Measurements from ENCODE around the gene ADAM12.
"Not testable (repeated sequence)": the region's sequence is repeated elsewhere in the genome, so short reads cannot be mapped to it uniquely, and the experiment has no call there.

The ADAM12 gene

DNA sequence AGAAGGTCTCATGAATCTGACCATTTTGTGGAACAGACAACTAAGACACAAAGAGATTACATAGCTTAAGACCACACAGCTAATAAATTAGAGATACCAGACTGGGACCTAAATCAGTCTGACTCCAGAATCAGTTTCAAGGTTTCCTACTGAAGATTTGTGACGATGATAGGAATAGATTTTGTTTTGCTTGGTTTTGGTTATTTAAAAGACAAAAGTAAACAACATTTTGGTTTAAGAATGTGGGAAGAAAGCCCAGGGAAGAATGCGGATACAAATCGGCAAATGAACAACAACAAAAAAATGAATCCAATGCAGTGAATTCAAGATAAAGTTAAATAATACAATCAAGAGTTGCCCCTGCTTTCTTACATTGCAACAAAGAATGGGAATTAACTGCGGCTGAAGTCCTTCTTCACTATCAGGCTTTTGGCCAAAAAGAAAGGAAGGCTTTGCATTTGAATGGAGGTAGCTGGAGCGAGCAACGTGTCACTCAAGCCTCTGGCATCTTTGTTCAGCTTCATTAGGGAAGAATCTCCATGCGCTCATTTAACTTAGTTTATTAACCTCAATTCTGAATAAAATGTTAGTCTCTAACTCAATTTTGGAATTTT is 210.8 kb downstream of the ADAM12 start:
- DNase-seq (ENCODE audit: low spot score): no peak

DNA sequence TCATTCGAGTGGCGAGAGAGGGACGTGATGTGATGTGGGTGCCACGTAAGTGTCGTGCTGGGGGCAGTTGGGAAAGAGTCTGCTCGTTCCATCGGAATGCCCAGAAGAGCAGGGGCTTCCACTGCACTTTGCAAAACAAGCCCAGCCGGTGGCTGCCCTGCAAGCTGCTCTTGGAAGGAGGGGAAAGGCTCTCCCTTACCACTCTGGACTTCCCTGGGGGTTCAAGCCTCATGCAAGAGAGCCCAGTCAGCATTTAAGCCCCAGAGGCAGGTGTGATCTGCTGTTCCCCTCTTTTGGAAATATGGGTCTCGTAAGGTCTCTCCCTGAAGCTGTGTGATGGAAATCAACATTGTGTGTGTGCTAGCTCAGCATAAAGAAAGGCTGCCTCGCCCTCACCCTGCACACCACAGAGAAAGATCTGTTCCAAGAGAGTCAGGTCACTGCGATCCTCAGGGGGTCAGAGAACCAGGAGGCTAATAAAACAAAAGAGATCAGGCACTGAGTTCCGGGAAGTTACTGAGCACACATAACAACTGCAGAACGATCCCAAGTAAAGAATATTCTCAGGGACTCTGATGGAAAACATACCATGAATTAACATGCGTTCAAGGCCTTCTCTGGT is 212.5 kb downstream of the ADAM12 start:
- no peak for DNase-seq (ENCODE audit: low spot score)

DNA sequence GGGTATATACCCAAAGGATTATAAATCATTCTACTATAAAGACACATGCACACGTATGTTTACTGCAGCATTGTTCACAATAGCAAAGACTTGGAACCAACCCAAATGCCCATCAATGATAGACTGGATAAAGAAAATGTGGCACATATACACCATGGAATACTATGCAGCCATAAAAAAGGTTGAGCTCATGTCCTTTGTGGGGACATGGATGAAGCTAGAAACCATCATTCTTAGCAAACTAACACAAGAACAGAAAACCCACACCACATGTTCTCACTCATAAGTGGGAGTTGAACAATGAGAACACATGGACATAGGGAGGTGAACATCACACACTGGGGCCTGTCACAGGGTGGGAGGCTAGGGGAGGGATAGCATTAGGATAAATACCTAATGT is 215.5 kb downstream of the ADAM12 start:
- not testable (repeated sequence) for DNase-seq (ENCODE audit: low spot score)

DNA sequence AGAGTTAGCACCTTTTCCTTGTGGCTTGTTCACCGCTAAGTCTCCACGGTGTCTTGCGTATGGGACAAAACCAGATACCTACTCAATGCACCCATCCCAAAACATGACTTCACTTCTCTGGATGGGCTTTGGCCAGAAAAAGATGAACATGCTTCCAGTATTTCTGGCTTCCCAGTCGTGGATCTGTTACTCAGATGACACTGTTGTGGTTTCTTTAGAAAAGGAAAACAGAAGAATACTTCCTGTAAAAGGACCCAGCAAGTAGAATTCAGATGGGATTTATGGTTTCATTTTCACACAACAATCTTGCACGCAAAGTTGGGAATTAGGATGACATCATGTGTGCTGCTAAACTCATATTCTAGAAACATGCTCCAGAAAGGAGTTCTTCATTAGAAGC is 216.7 kb downstream of the ADAM12 start:
- DNase-seq (ENCODE audit: low spot score): no peak

DNA sequence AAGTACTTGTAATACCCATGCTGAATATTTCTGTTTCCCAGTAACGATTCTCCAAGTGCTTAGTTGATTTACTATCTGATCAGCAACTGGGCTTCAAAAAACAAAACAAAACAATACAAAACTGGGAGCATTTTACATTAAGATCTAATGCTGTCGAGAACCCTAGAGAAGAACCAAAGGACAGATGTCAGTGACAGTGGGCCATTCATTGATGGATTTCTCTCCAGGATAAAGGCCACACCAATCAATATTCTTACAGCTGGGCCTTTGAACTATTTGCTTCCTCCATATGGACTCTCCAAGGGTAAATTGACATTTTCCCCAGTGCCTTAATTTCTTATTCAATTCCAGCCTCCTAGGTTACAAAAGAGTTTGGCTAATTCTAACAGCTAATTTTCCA is 217.5 kb downstream of the ADAM12 start:
- DNase-seq (ENCODE audit: low spot score): no peak

DNA sequence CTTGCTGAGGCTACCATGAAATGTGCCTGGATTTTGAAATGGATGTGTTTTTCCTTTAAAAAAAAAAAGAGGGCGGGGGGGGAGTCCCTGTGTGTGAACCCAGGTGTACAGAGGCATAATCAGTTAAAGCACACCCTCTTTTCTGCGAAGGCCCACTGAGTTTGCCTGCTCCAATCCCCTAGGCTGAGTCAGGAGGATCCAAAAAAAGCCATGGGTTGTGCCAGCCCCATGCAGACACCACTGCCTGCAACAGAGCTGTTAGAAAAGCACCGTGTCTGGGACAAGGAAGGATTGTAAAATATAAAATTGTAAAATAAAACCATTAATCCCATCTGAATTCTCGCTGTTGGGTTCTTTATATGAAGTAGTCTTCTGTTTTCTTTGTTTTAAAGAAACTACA is 217.9 kb downstream of the ADAM12 start:
- no peak for DNase-seq (ENCODE audit: low spot score)

DNA sequence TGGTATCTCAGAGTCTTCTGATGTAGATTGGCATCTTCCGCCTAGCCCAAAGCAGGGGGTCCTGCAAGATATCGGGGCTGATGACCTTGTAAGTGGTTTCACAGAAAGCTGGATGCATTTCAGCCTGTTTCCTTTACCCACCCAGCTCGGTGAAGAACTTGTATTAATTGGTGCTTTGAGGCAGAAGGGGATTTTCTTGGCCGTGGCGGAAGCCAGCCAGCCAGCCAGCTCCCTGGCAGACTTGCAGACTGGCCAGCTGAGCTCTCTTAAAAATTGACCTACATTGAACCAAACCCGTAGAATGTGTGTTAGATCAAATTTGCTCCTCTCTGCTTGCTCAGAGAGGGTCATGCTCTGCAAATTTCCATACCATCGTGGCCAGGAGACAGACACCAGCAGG is 218.4 kb downstream of the ADAM12 start:
- DNase-seq (ENCODE audit: low spot score): no peak

DNA sequence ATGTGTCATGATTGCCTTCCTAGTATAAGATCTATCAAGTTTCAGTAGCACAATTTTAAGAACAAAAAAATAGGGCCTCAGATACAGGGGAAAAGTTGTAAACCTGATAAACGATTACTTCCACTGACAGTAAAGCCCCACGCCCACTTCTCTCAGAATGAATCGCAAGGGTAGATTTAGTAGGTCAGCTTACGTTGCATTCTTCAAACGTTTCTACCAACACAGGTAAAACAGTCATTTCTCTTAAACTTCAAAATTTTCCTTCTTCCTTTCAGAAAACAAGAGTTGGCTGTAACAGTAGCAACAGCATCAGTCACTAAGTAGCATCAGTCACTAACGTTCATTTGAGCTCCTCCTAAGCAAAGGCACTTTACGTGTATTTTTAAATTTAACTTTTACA is 221.5 kb downstream of the ADAM12 start:
- DNase-seq (ENCODE audit: low spot score): no peak

DNA sequence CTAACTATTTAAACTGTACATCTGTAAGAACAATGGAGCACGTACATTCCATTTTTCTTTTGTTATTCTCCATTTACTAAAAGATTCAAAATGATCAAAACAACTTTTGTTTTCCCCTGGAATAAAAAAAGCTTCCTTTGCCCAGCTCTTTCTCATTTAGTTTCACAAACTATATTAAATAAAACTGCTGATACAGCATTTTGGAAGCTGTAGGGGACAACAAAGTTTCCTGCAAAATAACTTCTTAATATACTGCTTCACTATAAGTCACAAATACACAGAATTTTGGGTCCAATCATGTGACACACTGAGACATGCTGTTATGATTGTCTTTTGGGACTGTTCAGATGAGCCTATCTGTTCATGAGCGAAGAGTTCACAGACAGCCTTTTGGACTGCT is 222.4 kb downstream of the ADAM12 start:
- no peak for DNase-seq (ENCODE audit: low spot score)

DNA sequence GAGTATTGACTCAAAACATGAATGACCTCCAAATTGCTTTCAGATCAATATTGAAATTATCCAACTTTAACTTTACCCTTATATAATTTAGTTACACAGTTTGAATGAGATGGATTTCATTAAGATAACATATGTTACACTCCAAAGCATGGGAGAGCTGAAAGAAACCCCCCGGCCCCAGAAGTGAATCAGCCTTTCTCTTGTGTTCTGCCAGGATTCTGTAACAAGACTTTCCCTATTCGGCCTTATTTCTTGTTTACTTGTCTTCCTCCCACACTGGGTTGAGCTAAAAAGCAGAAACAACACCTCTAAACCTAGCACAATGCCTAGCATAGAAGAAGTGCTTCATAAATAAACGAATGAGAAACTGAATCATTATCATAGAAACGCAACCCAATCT is 224.8 kb downstream of the ADAM12 start:
- DNase-seq (ENCODE audit: low spot score): no peak

DNA sequence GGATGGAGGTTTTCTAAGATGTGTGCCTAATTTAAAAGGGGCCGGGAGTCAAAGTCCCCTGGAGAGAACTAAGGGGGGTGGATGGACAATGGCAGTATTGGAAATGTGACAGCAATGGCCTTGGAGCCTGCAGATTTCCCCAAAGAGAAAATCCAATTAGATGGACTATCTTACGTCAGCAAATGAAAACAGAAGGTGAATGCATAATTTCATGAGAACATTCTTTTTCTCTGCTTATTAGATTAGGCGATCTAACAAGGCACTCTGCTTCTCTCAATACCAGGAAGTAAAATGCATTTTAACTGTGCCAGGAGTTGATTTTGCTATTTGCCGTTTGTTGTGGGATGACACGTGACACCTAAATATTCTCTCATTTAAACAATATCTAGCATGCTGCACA is 226.6 kb downstream of the ADAM12 start:
- no peak for DNase-seq (ENCODE audit: low spot score)

DNA sequence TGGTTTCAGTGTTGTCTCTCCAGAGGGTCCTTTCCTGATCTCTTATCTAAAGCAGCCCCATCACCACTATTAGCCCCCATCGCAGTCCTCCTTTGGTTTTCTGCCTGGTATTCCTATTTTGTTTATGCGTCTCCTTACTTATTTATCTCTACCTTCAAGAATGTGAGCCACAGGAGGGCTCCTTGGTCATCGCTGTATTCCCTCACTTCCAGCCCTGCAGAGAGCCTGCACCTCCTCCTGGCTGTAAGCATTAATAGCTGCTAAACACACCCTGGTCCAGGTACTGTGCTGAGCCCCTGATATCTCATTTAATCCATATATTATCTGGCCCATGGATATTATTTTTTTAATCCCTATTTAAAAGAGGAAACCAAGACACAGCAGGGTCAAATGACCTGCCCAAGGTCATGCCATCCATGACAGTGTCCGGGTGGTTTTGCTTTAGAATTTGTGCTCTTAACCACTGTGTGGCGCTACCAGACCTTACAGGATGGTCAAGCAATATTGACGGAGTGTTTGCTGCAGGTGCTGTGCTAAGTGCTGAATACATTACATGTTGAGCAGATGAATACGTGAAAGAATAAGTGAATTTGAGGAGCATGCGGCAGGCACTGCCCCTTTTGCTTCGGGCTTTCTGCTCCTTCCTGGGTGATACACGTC is 227.2 kb downstream of the ADAM12 start:
- DNase-seq (ENCODE audit: low spot score): no peak

DNA sequence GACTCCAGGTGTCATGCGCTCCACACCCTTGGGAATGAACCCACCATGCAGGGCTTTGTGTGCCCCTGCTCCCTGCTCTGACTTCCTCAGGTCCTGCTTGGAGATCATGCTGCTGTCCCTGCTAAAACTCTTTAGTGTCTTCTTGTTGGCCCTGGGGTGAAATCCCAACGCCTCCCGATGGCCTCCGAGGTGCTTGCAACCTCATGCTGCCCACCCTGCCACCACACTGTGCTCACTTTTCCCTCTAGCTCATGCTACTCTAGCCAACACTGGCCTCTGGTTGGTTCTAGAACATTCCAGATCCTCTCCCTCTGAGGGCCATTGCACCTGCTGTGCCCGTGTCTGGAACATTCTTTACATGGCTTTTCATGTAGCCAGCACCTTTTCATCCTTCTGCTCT is 227.7 kb downstream of the ADAM12 start:
- DNase-seq (ENCODE audit: low spot score): no peak

DNA sequence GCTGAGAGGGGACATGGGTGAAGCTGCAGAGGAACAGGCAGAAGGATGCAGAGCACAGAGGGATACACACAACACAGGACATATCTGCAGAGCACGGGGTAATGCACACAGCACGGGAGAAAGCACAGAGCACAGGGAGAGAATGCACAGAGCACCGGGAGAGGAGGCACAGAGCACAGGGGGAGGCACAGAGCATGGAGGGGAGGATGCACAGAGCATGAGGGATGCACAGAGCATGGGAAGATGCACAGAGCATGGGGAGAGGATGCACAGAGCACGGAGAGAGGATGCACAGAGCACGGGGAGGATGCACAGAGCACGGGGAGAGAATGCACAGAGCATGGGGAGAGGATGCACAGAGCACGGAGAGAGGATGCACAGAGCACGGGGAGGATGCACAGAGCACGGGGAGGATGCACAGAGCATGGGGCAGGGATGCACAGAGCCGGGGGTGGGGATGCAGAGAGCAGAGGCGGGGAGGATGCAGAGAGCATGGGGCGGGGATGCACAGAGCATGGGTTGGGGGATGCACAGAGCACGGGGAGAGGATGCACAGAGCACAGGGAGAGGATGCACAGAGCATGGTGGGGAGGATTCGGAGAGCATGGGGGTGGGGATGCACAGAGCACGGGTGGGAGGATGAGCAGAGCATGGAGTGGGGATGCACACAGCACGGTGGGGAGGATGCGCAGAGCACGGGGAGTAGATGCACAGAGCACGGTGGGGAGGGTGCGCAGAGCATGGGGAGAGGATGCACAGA is 230.0 kb downstream of the ADAM12 start:
- no peak for DNase-seq (ENCODE audit: low spot score)

DNA sequence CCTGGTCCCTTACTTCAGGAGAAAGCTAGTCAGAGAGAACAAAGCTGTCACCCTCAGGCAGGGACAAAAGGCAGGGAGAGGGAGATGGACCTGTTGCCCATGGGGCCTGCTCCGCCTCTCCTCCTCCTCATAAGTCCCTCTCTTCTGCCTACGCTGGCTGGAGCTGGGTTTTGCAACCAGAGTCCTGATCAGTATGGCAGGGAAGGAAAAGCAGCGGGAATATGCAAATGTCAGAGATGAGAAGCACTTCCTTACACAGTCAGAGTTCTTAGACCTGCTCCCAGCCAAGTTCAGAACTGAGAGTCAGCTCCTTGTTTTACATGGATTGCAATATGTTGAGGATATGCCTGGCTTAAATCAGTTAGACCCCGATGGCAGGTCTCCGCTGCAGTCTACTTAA is 231.1 kb downstream of the ADAM12 start:
- DNase-seq (ENCODE audit: low spot score): no peak

DNA sequence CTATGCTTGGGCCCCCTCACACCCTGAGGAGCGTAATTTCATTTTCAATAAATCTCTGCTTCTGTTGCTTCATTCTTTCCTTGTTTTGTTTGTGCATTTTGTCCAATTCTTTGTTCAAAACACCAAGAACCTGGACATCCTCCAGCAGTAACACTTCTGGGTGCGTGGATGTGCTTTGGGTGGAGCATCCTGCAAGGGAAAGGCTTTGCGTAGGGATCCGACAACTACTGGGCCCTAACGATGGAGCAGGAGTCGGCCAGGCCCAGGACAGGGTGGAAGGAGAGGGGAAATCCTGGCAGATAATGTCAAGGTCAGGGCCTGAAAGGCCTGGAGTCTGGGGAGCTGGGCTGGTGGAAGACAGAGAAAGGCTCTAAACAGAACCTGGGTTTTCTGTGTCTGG is 231.8 kb downstream of the ADAM12 start:
- no peak for DNase-seq (ENCODE audit: low spot score)

DNA sequence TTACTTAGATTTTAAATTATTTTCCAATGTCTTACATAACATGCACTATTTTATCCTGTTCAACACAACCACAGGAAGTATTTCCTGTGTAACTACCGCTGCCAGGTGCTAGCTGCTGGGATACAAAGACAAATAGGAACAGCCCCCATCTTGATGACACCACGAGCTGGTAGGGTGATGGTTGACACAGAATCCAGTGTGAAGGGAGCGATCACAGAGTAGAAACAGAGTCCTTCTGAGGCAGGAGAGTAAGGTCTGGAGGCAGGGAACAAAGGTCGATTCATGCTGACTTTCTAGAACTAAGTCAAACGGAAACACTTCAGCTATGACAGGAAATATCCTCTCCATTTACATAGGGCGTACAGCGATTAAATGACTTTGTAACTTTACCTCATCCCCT is 232.3 kb downstream of the ADAM12 start:
- DNase-seq (ENCODE audit: low spot score): no peak

DNA sequence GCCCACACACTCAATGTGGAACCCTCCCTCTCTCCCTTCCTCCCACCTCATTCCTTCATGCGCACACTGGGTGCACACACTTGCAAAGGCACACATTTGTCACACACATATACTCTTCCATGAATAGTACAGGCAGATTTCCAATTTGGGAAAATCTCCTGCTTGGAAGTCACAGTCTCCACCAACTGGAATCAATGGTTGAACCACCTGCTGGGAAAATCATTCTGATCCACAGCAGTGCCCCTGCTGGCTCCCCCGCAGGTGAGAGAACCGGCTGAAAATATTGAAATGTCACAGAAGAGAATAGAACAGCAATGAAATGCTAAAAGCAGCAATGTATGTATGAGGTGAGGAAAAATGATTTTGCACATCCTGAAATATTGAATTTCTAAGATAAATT is 232.7 kb downstream of the ADAM12 start:
- no peak for DNase-seq (ENCODE audit: low spot score)

DNA sequence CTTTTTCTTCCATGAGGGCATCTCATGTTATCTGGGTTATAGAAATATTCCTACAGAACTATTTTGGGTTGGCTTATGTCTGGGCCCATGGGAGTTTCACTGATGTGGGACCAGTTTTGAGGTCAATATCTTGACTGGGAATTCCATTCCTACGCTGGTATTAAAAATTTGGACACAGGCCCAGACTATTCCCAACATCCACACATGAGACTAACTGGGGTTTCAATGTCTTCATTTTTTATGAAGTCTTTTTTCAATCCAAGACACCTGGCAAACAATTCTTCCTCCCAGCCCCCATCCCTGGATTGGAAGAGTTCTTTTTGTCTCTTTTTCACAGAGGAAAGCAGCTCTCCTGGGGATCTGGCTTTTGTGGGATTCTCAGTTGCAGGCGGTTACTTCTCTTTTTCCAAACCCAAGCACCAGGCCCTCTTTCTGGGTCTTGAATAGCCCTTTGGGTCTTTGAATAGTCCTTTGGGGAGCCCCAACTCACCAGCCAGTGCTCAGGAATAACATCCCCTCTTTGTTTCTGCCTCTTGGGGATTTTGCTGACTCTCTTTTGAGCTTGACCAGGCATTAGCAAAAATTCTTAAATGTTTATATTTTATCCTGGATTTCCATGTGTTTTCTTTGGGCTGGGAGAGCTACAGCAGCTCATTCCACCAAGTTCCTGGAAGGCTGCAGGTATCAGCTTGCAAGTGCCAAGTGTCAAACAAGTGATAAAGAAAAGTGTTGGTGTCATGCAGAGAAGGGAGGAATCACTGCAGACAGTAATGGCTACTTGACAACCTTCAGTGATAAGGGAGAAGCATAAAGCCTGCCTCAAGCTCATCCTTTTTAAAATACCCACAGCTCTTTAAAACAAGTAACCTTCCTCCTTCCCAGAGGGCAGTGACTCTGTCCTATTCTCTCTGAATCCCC is 234.3 kb downstream of the ADAM12 start:
- no peak for DNase-seq (ENCODE audit: low spot score)

DNA sequence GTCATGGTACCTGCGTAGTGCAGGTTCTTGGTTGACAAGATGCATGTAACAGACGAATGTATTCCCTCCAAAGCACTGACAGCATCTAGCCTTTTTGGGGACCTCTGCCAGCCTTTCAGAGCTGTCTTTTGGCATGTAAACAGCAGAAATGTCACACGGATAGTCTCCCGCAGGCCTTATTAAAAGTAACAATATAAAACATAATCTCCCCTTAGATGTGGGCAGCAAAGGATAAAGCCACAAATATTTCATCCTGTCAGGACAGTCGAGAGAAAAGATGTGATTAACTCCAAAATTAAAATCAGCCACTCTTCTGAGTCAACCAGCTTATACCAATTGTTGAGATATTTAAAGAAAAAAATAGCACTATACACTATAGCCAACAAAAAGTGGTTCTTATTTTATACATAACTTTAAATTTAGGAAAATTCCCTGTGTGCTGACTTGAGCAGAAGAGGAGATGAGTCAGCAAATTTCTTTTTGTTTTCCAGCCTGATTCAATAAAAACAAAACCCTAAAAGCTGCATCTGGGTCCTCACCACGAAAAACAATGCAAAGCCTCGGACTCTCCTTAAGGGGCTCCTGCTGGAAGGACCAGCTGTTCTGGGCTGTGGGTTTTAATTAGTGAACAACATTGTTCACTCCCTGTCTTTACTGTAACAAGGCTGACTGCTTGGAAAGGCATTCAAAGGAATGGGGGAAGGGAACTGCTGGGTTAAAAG is 240.2 kb downstream of the ADAM12 start:
- no peak for DNase-seq (ENCODE audit: low spot score)

DNA sequence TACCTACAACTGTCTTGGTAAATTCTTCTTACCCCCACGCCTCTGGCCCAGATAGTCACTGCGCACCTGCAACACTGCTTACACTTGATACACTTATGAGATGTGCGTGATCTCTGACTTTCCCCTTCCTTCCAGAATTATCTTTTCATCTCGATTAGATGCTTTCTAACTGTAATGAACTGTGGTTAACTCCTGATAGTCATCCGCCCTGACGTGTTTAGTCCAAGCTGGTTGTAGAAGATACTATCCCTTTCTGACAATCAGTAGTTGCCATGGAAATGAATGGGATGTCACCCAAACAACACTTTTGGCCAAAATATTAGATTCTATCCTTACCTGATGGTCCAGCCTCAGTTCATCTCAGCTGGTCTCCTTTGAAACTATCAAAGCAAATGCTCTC is 241.5 kb downstream of the ADAM12 start:
- DNase-seq (ENCODE audit: low spot score): no peak
